Tibial artery (tissue), 4 donors: ENCODE results near the gene SLC9C1.

Experiments used
- DNase-seq, 2 donors: peaks; one replicate each; pipeline ENCODE4 v3.0.0-alpha.2; 2019
- H3K27ac ChIP-seq, 2 donors: fragments of 200-600 bp; sonication (generic) in 1 of 2; 1 replicate in 1 of 2; 2 replicates in 1 of 2; pipeline ENCODE4 v1.5.1; 2018 to 2019; ENCODE audit warnings: mild to moderate bottlenecking in 1 of 2
- H3K27me3 ChIP-seq, 2 donors: fragments of 200-600 bp; sonication (generic) in 1 of 2; one replicate each; pipeline versions ENCODE4 v1.5.1 to v1.6.0; 2016 to 2019
- H3K36me3 ChIP-seq, 3 donors: fragments of 200-600 bp; sonication (generic) in 2 of 3; one replicate each; pipeline ENCODE4 v1.5.1; 2016 to 2019; ENCODE audit warnings: mild to moderate bottlenecking in 2 of 3
- H3K4me1 ChIP-seq, 4 donors: fragments of 200-600 bp; sonication (generic) in 2 of 4; 1 replicate in 3 of 4; 2 replicates in 1 of 4; pipeline ENCODE4 v1.5.1; 2016 to 2019
- H3K4me3 ChIP-seq, 2 donors: fragments of 200-600 bp; sonication (generic) in 1 of 2; 1 replicate in 1 of 2; 2 replicates in 1 of 2; pipeline ENCODE4 v1.5.1; 2018 to 2019; ENCODE audit warnings: mild to moderate bottlenecking in 2 of 2
- H3K9me3 ChIP-seq, 3 donors: fragments of 200-600 bp; sonication (generic) in 1 of 3; one replicate each; pipeline ENCODE4 v1.5.1; 2016 to 2019
- CTCF ChIP-seq, 2 experiments: fragments of 200-600 bp in 1 of 2; fragments of 450-650 bp in 1 of 2; IDR thresholded peaks; one replicate each; pipeline ENCODE4 v1.5.1; 2017 to 2019; ENCODE audit warnings: antibody characterized with exemption in 2 of 2, mild to moderate bottlenecking in 1 of 2, moderate library complexity in 1 of 2
- intact Hi-C: fragments of 100-400 bp; cut with DNase I; formaldehyde crosslinking; loops from one replicate; pipeline ENCODE4 v1.15.0; 2023; ENCODE audit warnings: low total_unique reads

Gene SLC9C1

GRCh38 chr3:112114576-112115160 lies 179.3 kb downstream of the SLC9C1 start:
- H3K4me3 ChIP-seq: no peak overlapping the region
- no peaks in the 10 kb centered on the region for H3K9me3 ChIP-seq
- TF ChIP-seq CTCF (IDR thresholded peaks at IDR 0.05): no peak
- no peak overlapping the region for H3K27ac ChIP-seq
- peaks cover 0 to 7% (median 3%) of the 10 kb centered on the region in 3 donors for H3K36me3 ChIP-seq
- no peaks in the 10 kb centered on the region for H3K4me1 ChIP-seq
- intact Hi-C loops: no loop called here
- DNase-seq: no peak
- no peaks in the 10 kb centered on the region for H3K27me3 ChIP-seq

DNA sequence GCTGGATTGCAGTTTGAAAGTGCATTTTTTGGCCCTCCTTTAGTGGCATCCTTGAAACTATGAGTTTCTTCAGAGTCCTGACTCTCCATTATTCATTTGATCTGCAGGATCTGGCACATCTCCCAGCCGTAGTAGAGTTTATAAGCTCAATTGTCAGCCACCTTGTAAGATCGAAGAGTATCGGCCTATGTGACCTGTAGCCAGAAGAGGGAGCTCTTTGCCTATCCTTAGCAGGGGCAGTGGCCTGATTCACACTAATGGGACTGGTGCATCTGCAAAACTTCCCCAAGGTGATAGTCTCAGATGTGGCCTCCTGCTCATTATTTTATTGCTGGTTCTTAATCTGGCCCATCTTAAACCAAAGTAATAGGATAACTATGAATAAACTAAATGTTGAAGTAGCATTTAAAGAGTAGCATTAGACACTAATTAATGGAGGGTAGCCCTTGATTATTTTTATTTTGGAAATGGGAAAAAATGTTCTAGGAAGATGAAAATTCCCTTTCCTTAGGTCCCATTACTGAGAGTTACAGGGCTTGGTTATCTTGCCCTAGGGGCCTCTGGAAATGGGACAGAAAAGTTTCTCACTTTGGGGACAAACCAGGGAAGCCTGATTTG lies 182.1 kb downstream of the SLC9C1 start:
- Histone ChIP-seq H3K4me3 (no peak overlapping the region), H3K4me1 (no peaks in the 10 kb centered on the region), H3K9me3 (no peaks in the 10 kb centered on the region), H3K27ac (no peak overlapping the region), H3K36me3 (peaks cover 0 to 7% (median 7%) of the 10 kb centered on the region in 3 donors), H3K27me3 (no peaks in the 10 kb centered on the region)
- DNase-seq: peak in 1 of 2 donors; percentile 34
- intact Hi-C loops: no loop called here
- TF ChIP-seq CTCF (IDR thresholded peaks at IDR 0.05): peak in 1 of 2 experiments; percentile 29

DNA sequence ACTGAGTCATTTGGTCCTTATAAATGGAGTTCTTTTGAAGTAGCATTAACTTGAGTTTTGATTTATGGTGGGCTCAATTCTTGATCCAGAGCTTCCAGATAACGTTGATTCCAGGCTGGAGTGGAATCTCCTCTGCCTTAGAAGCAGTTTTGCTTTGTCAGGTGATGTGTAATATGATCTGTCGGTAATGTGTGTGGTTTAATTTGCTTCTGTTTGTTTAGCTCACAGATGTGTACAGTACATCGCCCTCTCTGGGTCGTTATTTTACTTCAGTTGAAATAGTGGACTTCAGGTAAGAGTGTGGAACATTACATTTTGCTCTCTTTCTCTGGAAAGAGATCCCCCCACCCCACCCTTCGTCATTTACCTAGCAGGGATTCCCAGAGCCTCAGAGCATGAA lies 184.7 kb downstream of the SLC9C1 start:
- Histone ChIP-seq H3K4me3 (no peak overlapping the region), H3K27ac (no peak overlapping the region), H3K9me3 (no peaks in the 10 kb centered on the region), H3K36me3 (peaks cover 6 to 7% (median 7%) of the 10 kb centered on the region in 3 donors), H3K27me3 (no peaks in the 10 kb centered on the region), H3K4me1 (no peaks in the 10 kb centered on the region)
- intact Hi-C loops: no loop called here
- no peak for DNase-seq
- no peak for TF ChIP-seq CTCF (IDR thresholded peaks at IDR 0.05)

DNA sequence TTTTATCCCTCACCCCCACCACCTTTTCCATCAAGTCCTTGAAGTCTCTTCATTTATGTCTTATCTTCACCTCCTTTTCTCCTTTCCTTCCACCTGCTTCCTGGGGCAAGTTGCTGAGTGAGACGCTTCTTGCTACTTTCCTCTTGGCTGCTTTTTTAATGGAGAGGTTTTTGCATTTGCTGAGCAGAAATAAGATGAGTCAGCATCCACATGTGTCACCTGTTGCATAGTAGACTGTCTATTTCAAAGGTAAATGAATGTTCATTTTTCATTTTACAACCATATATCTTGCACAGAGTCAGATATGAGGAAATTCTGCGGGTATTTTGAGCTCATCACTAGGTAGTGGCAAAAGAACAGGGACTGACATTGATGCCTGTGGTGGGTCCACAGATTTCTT lies 189.2 kb downstream of the SLC9C1 start:
- H3K4me3 ChIP-seq: no peak overlapping the region
- no peak for DNase-seq
- H3K27ac ChIP-seq: no peak overlapping the region
- no peak for TF ChIP-seq CTCF (IDR thresholded peaks at IDR 0.05)
- no peaks in the 10 kb centered on the region for H3K27me3 ChIP-seq
- intact Hi-C loops: no loop called here
- peaks cover 3 to 6% (median 4%) of the 10 kb centered on the region in 3 donors for H3K36me3 ChIP-seq
- no peaks in the 10 kb centered on the region for H3K4me1 ChIP-seq
- no peaks in the 10 kb centered on the region for H3K9me3 ChIP-seq

DNA sequence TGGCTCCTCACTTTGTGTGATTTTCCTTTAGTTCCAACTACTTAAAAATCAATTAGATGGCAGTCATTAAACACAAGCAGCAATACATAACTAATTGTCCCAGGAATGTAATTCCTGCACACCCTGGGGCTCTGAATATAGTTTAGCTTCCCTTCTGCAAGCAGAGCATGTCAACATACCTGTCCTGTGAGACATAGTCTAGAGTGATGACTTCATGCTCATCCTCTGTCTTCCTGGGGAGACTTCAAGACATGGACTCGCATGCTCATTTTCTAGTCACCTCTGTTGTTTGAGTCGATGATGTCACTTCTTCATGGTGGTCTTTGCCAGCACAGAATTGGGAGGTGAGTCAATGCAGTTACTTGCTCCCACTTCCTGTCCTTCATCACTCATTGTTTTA lies 192.1 kb downstream of the SLC9C1 start:
- TF ChIP-seq CTCF (IDR thresholded peaks at IDR 0.05): no peak
- Histone ChIP-seq H3K27me3 (no peaks in the 10 kb centered on the region), H3K4me3 (no peak overlapping the region), H3K4me1 (peaks cover 0 to 17% (median 4%) of the 10 kb centered on the region in 4 donors), H3K27ac (no peak overlapping the region), H3K36me3 (peaks cover 0 to 6% (median 3%) of the 10 kb centered on the region in 3 donors), H3K9me3 (no peaks in the 10 kb centered on the region)
- DNase-seq: no peak
- intact Hi-C loops: no loop called here
